ENCODE results near the gene XNDC1N. TPM values are rescaled to one million over a fixed set of nuclear protein-coding genes. Genes with fewer than 3 reads are reported as not detected.

The XNDC1N gene
- total RNA-seq, 1 donor from 2014 or later: 6.6 TPM

DNA sequence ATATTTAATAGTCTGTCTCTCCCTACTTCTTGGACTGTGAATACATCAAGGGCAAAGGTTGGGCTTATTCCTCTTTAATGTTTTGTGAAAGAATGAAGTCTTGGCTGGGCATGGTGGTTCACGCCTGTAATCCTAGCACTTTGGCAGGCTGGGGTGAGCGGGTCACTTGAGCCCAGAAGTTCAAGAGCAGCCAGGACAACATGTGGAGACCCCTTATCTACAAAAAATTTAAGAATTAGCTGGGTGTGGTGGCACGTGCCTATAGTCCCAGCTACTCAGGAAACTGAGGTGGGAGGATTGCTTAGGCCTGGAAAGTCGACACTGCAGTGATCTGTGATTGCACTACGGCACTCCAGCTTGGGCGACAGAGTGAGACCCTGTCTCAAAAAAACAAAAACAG, 20.6 kb upstream of the XNDC1N start:
- H3K4me3 ChIP-seq: no peak overlapping the region
- Mint-ChIP-seq H3K36me3 (peaks cover 2% of the 10 kb centered on the region), H3K27ac (no peak overlapping the region), H3K27me3 (ENCODE audit: insufficient read depth, low read depth) (no peaks in the 10 kb centered on the region), H3K9me3 (no peaks in the 10 kb centered on the region), H3K4me1 (peaks cover 5% of the 10 kb centered on the region), H3K4me3 (no peak overlapping the region)
- no peak overlapping the region for H3K9ac ChIP-seq
- TF ChIP-seq, protein P1, sequence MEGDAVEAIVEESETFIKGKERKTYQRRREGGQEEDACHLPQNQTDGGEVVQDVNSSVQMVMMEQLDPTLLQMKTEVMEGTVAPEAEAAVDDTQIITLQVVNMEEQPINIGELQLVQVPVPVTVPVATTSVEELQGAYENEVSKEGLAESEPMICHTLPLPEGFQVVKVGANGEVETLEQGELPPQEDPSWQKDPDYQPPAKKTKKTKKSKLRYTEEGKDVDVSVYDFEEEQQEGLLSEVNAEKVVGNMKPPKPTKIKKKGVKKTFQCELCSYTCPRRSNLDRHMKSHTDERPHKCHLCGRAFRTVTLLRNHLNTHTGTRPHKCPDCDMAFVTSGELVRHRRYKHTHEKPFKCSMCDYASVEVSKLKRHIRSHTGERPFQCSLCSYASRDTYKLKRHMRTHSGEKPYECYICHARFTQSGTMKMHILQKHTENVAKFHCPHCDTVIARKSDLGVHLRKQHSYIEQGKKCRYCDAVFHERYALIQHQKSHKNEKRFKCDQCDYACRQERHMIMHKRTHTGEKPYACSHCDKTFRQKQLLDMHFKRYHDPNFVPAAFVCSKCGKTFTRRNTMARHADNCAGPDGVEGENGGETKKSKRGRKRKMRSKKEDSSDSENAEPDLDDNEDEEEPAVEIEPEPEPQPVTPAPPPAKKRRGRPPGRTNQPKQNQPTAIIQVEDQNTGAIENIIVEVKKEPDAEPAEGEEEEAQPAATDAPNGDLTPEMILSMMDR (IDR thresholded peaks at IDR 0.05): no peak
- TF ChIP-seq EZH2 (IDR thresholded peaks at IDR 0.05) (no peak), EZH2phosphoT487 (IDR thresholded peaks at IDR 0.05) (no peak)
- H3K27me3 ChIP-seq: no peaks in the 10 kb centered on the region
- no peak for DNase-seq (ENCODE audit: low spot score)
- no peaks in the 10 kb centered on the region for H3K36me3 ChIP-seq
- no peak overlapping the region for H3K4me2 ChIP-seq
- no peaks in the 10 kb centered on the region for H3F3A ChIP-seq (ENCODE audit: low read depth)
- H3K79me2 ChIP-seq (ENCODE audit: low read depth): peaks cover 94% of the 10 kb centered on the region
- no peaks in the 10 kb centered on the region for H3K9me3 ChIP-seq (ENCODE audit: low read depth)
- no peaks in the 10 kb centered on the region for H3K4me1 ChIP-seq
- H2AFZ ChIP-seq (replicated peaks): no peak overlapping the region
- no peak overlapping the region for H3K27ac ChIP-seq
- peaks cover 22% of the 10 kb centered on the region for H4K20me1 ChIP-seq (ENCODE audit: low read depth)

DNA sequence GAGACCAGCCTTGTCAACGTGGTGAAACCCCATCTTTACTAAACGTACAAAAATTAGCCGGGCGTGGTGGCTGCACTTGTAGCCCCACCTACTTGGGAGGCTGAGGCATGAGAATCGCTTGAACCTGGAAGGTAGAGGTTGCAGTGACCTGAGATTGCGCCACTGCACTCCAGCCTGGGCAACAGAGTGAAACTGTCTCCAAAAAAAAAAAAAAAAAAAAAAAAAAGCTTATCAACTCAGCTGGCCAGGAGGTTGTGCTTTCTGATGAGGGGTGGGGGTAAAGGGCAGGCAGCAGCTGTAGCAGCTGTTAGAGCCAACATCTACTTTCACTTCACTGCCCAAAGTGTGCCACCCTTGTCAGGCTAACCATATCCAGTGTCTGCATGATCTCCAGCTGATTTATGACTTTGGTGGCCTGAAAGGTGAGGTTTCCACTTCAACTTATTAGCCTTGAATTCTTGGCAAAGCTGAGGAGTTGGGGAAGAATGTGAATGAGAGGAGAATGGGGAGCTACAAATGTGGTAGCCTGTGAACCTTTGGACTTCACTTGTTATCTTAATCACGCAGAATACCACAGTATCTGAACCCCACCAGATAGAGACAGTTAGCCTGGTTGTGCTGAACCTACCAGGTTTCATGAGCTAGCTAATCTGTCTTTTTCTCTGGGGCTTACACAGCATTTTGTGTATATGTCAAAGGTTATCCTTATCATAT, 20.1 kb upstream of the XNDC1N start:
- Histone ChIP-seq H3K4me2 (no peak overlapping the region), H3K9me3 (ENCODE audit: low read depth) (no peaks in the 10 kb centered on the region), H3K4me1 (peaks cover under 1% of the 10 kb centered on the region), H2AFZ (replicated peaks) (no peak overlapping the region), H4K20me1 (ENCODE audit: low read depth) (peaks cover 20% of the 10 kb centered on the region), H3K36me3 (no peaks in the 10 kb centered on the region), H3K4me3 (no peak overlapping the region), H3K27me3 (no peaks in the 10 kb centered on the region), H3K9ac (no peak overlapping the region), H3F3A (ENCODE audit: low read depth) (no peaks in the 10 kb centered on the region), H3K79me2 (ENCODE audit: low read depth) (peaks cover 94% of the 10 kb centered on the region), H3K27ac (no peak overlapping the region)
- Mint-ChIP-seq H3K4me1 (peaks cover 5% of the 10 kb centered on the region), H3K9me3 (no peaks in the 10 kb centered on the region), H3K4me3 (no peak overlapping the region), H3K27me3 (ENCODE audit: insufficient read depth, low read depth) (no peaks in the 10 kb centered on the region), H3K36me3 (peaks cover 2% of the 10 kb centered on the region), H3K27ac (no peak overlapping the region)
- TF ChIP-seq, protein P1 (IDR thresholded peaks at IDR 0.05): no peak
- TF ChIP-seq EZH2 (IDR thresholded peaks at IDR 0.05): no peak
- DNase-seq (ENCODE audit: low spot score): no peak

DNA sequence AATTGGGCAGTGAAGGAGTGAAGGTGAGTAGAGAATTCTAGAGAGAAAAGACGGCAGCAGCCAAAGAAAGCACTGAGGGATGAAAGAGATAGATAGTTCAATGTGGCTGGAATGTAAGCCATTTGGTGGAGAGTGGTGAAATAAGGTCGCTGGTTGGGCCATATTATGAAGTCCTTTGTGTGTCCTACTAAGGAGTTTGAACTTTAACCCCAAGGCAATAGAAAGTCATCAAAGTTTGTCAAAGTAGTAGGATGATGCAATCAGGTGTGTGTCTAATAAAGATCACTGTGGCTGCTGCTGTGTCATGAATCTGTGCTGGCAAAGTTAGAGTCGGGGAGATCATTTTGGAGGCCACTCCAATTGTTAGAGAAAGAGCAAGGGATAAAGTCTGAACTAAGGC, 19.1 kb upstream of the XNDC1N start:
- H3K9me3 ChIP-seq (ENCODE audit: low read depth): no peaks in the 10 kb centered on the region

More for the DNA sequence above, 19.1 kb upstream of the XNDC1N start:
- Histone ChIP-seq H3F3A (ENCODE audit: low read depth) (no peaks in the 10 kb centered on the region), H3K27me3 (no peaks in the 10 kb centered on the region), H3K4me3 (no peak overlapping the region), H3K4me1 (peaks cover 7% of the 10 kb centered on the region), H3K27ac (no peak overlapping the region), H4K20me1 (ENCODE audit: low read depth) (peaks cover 18% of the 10 kb centered on the region), H2AFZ (replicated peaks) (no peak overlapping the region), H3K4me2 (no peak overlapping the region), H3K36me3 (no peaks in the 10 kb centered on the region), H3K9ac (no peak overlapping the region), H3K79me2 (ENCODE audit: low read depth) (peaks cover 94% of the 10 kb centered on the region)
- DNase-seq (ENCODE audit: low spot score): no peak
- Mint-ChIP-seq H3K4me3 (no peak overlapping the region), H3K9me3 (no peaks in the 10 kb centered on the region), H3K36me3 (peaks cover 2% of the 10 kb centered on the region), H3K4me1 (peaks cover 9% of the 10 kb centered on the region), H3K27ac (no peak overlapping the region), H3K27me3 (ENCODE audit: insufficient read depth, low read depth) (no peaks in the 10 kb centered on the region)
- TF ChIP-seq EZH2 (IDR thresholded peaks at IDR 0.05): no peak
- TF ChIP-seq, protein P1 (IDR thresholded peaks at IDR 0.05): no peak
- no peak for TF ChIP-seq EZH2phosphoT487 (IDR thresholded peaks at IDR 0.05)

Measured in neural progenitor cell (in vitro differentiated cells).